HFFc6 (cell line): ENCODE results near the gene FBLN2. TPM values are rescaled to one million over a fixed set of nuclear protein-coding genes. Genes with fewer than 3 reads are reported as not detected.
"Not testable (repeated sequence)": the region's sequence is repeated elsewhere in the genome, so short reads cannot be mapped to it uniquely, and the experiment has no call there.

ENCODE experiments used
- DNase-seq: peaks from one replicate; pipeline ENCODE4 v3.0.0-alpha.2; 2018
- H3K27ac Mint-ChIP-seq: 2 replicates; pipeline ENCODE4 v1.8.0; 2020; ENCODE audit warnings: mild to moderate bottlenecking, mixed read lengths
- H3K27me3 Mint-ChIP-seq: 2 replicates; pipeline ENCODE4 v1.8.0; 2021; ENCODE audit warnings: mild to moderate bottlenecking, moderate library complexity, mixed read lengths; ENCODE audit not compliant: insufficient read depth
- H3K36me3 Mint-ChIP-seq: 2 replicates; pipeline ENCODE4 v1.8.0; 2021; ENCODE audit warnings: low read depth, mixed read lengths
- H3K4me1 Mint-ChIP-seq: 2 replicates; pipeline ENCODE4 v1.8.0; 2020; ENCODE audit warnings: low read depth, mixed read lengths
- H3K4me3 Mint-ChIP-seq: 2 replicates; pipeline ENCODE4 v1.8.0; 2020; ENCODE audit warnings: mild to moderate bottlenecking, moderate library complexity, mixed read lengths
- H3K9me3 Mint-ChIP-seq: 2 replicates; pipeline ENCODE4 v1.8.0; 2020; ENCODE audit warnings: mild to moderate bottlenecking, mixed read lengths
- CTCF ChIP-seq: fragments of 200-600 bp; sonication (generic); IDR thresholded peaks from 2 replicates; pipeline ENCODE4 v1.5.0; 2021; ENCODE audit warnings: antibody characterized with exemption, mild to moderate bottlenecking
- total RNA-seq, 6 experiments: library from RNA; stranded (reverse); fragmentation: NEBNext Ultra II Directional; extraction: Animal tissue kit (Norgen Biotek cat#: 25700); gene quantifications; 2 replicates in 1 of 6; 3 replicates in 5 of 6; pipeline ENCODE4 v1.2.3, GENCODE V29; 2021

The FBLN2 gene
- total RNA-seq, 6 experiments from 2014 or later: 55.7 to 84.5 (median 69.4) TPM

GRCh38 chr3:13558651-13559050 lies 9.7 kb downstream of the FBLN2 start:
- H3K9me3 Mint-ChIP-seq: no peaks in the 10 kb centered on the region
- no peak overlapping the region for H3K4me3 Mint-ChIP-seq
- H3K4me1 Mint-ChIP-seq: peaks cover 26% of the 10 kb centered on the region
- no peaks in the 10 kb centered on the region for H3K36me3 Mint-ChIP-seq
- TF ChIP-seq CTCF: no peak
- no peak overlapping the region for H3K27ac Mint-ChIP-seq
- no peak for DNase-seq
- H3K27me3 Mint-ChIP-seq: no peaks in the 10 kb centered on the region; the same call in none of the 2 replicates

GRCh38 chr3:13559764-13560525 lies 11.0 kb downstream of the FBLN2 start:
- TF ChIP-seq CTCF: no peak
- Mint-ChIP-seq H3K36me3 (no peaks in the 10 kb centered on the region), H3K4me1 (peaks cover 34% of the 10 kb centered on the region), H3K4me3 (no peak overlapping the region), H3K27me3 (no peaks in the 10 kb centered on the region; the same call in none of the 2 replicates), H3K27ac (no peak overlapping the region), H3K9me3 (no peaks in the 10 kb centered on the region)
- DNase-seq: no peak

- Mint-ChIP-seq H3K4me1 (peaks cover 34% of the 10 kb centered on the region), H3K27ac (no peak overlapping the region), H3K36me3 (no peaks in the 10 kb centered on the region), H3K4me3 (no peak overlapping the region), H3K27me3 (peaks cover 2% of the 10 kb centered on the region), H3K9me3 (no peaks in the 10 kb centered on the region)
- TF ChIP-seq CTCF: no peak
- no peak for DNase-seq
Observed at GRCh38 chr3:13561376-13561775, 12.5 kb downstream of the FBLN2 start.

GRCh38 chr3:13561967-13562366 lies 13.0 kb downstream of the FBLN2 start:
- H3K9me3 Mint-ChIP-seq: no peaks in the 10 kb centered on the region
- peaks cover 34% of the 10 kb centered on the region for H3K4me1 Mint-ChIP-seq
- H3K27me3 Mint-ChIP-seq: peaks cover 2% of the 10 kb centered on the region
- TF ChIP-seq CTCF: no peak
- H3K27ac Mint-ChIP-seq: no peak overlapping the region
- H3K36me3 Mint-ChIP-seq: no peaks in the 10 kb centered on the region
- DNase-seq: no peak
- H3K4me3 Mint-ChIP-seq: no peak overlapping the region

GRCh38 chr3:13562421-13562820 lies 13.5 kb downstream of the FBLN2 start:
- H3K9me3 Mint-ChIP-seq, H3K4me3 Mint-ChIP-seq, H3K36me3 Mint-ChIP-seq, DNase-seq, H3K27ac Mint-ChIP-seq, H3K27me3 Mint-ChIP-seq: not testable (repeated sequence)
- H3K4me1 Mint-ChIP-seq: peaks cover 34% of the 10 kb centered on the region

- H3K36me3 Mint-ChIP-seq: no peaks in the 10 kb centered on the region
- H3K4me3 Mint-ChIP-seq: no peak overlapping the region
- H3K9me3 Mint-ChIP-seq: no peaks in the 10 kb centered on the region
- TF ChIP-seq CTCF: no peak
- peaks cover 34% of the 10 kb centered on the region for H3K4me1 Mint-ChIP-seq
- no peak for DNase-seq
- peaks cover 2% of the 10 kb centered on the region for H3K27me3 Mint-ChIP-seq
- no peak overlapping the region for H3K27ac Mint-ChIP-seq
Observed at GRCh38 chr3:13563321-13563720, 14.4 kb downstream of the FBLN2 start.
